Spleen (tissue), 7 donors: ENCODE data around the gene PABPC4L.

Experiments used
- POLR2A ChIP-seq, 3 donors: fragments of 450-650 bp; IDR thresholded peaks; one replicate each; pipeline ENCODE4 v1.5.1; 2017; ENCODE audit warnings: antibody characterized with exemption in 3 of 3, mild to moderate bottlenecking in 1 of 3
- POLR2AphosphoS5 ChIP-seq, 3 donors: sonication (generic); formaldehyde crosslinking; IDR thresholded peaks; one replicate each; pipeline ENCODE4 v1.5.1; 2017; ENCODE audit warnings: antibody characterized with exemption in 3 of 3
- TF ChIP-seq, protein P1 (sequence below), 11 experiments: fragments of 200-600 bp in 7 of 11; fragments of 450-650 bp in 4 of 11; sonication (generic) in 4 of 11; IDR thresholded peaks in 8 of 11; conservative IDR thresholded peaks in 3 of 11; 1 replicate in 7 of 11; 2 replicates in 4 of 11; pipeline versions ENCODE4 v1.4.0 to v1.8.0; 2016 to 2021; ENCODE audit warnings: antibody characterized with exemption in 11 of 11, inconsistent platforms in 4 of 11, mild to moderate bottlenecking in 1 of 11
- donor health status: DM: no; HTN: no; CAD: no; lungs with moderate emphysema.
- donor health status: DM: no; HTN: no; CAD: no.
- donor health status: DM: no; HTN: no; CAD: no.

DNA sequence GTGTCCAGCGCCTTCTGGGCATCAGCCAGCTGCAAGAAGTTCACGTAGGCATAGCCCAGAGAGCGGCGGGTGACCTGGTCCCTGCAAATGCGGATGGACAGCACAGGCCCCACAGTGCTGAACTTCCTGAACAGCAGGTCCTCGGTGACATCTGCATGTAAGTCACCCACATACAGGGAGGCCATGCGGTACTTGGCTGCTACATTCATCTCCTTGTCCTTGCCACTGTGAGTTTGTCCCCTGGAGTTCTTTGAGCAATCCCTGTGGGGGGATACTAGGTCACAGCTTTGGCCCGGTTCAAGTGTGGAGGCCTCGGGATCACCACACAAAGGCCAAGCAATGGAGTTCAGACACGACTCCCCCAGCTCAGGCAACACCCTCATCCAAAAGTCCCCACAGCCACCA, 776 bp downstream of the PABPC4L start:
- TF ChIP-seq, protein P1, sequence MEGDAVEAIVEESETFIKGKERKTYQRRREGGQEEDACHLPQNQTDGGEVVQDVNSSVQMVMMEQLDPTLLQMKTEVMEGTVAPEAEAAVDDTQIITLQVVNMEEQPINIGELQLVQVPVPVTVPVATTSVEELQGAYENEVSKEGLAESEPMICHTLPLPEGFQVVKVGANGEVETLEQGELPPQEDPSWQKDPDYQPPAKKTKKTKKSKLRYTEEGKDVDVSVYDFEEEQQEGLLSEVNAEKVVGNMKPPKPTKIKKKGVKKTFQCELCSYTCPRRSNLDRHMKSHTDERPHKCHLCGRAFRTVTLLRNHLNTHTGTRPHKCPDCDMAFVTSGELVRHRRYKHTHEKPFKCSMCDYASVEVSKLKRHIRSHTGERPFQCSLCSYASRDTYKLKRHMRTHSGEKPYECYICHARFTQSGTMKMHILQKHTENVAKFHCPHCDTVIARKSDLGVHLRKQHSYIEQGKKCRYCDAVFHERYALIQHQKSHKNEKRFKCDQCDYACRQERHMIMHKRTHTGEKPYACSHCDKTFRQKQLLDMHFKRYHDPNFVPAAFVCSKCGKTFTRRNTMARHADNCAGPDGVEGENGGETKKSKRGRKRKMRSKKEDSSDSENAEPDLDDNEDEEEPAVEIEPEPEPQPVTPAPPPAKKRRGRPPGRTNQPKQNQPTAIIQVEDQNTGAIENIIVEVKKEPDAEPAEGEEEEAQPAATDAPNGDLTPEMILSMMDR (IDR thresholded peaks at IDR 0.05 in 8 of 11, conservative IDR thresholded peaks at IDR 0.05 in 3 of 11), result no peak
- TF ChIP-seq POLR2AphosphoS5 (IDR thresholded peaks at IDR 0.05) (no peak), POLR2A (IDR thresholded peaks at IDR 0.05) (no peak)
